GM19025 (cell line): ENCODE results near the gene PTPRK.
"Not testable (repeated sequence)": the region's sequence is repeated elsewhere in the genome, so short reads cannot be mapped to it uniquely, and the experiment has no call there.

Source experiments
- ATAC-seq: cut with Tn5 transposase; IDR thresholded peaks from one replicate; pipeline ENCODE4 v1.9.1; 2021; ENCODE audit warnings: mild to moderate bottlenecking, low read depth, moderate library complexity; ENCODE audit not compliant: unreplicated experiment

Gene PTPRK

GRCh38 chr6:127997496-127998164, 522.8 kb downstream of the PTPRK start:
- ATAC-seq: no peak

- no peak for ATAC-seq
Observed at GRCh38 chr6:127996925-127997324, 523.5 kb downstream of the PTPRK start.

GRCh38 chr6:127992144-127992543, 528.3 kb downstream of the PTPRK start:
- no peak for ATAC-seq

- ATAC-seq: no peak
Observed at GRCh38 chr6:127990074-127990473, 530.3 kb downstream of the PTPRK start.

- no peak for ATAC-seq
Observed at GRCh38 chr6:127980996-127981395, 539.4 kb downstream of the PTPRK start.

- ATAC-seq: not testable (repeated sequence)
Observed at GRCh38 chr6:127978185-127978584, 542.2 kb downstream of the PTPRK start.

- no peak for ATAC-seq
Observed at GRCh38 chr6:127976796-127977195, 543.6 kb downstream of the PTPRK start.

- ATAC-seq: no peak
Observed at GRCh38 chr6:127976111-127976510, 544.3 kb downstream of the PTPRK start.

GRCh38 chr6:127972815-127973214, 547.6 kb downstream of the PTPRK start:
- no peak for ATAC-seq

GRCh38 chr6:127971945-127972391, 548.4 kb downstream of the PTPRK start:
- no peak for ATAC-seq

- no peak for ATAC-seq
Observed at GRCh38 chr6:127971386-127971785, 549.0 kb downstream of the PTPRK start.

GRCh38 chr6:127969701-127970100, 550.7 kb downstream of the PTPRK start:
- no peak for ATAC-seq

GRCh38 chr6:127968394-127968793, 552.0 kb downstream of the PTPRK start:
- ATAC-seq: no peak

- no peak for ATAC-seq
Observed at GRCh38 chr6:127967708-127968107, 552.7 kb downstream of the PTPRK start.

GRCh38 chr6:127966616-127967015, 553.8 kb downstream of the PTPRK start:
- ATAC-seq: no peak

GRCh38 chr6:127963495-127963894, 556.9 kb downstream of the PTPRK start:
- no peak for ATAC-seq

- no peak for ATAC-seq
Observed at GRCh38 chr6:127959869-127960268, 560.5 kb downstream of the PTPRK start.

GRCh38 chr6:127956956-127957355, 563.4 kb downstream of the PTPRK start:
- ATAC-seq: no peak

- ATAC-seq: no peak
Observed at GRCh38 chr6:127956260-127956888, 564.0 kb downstream of the PTPRK start.

- no peak for ATAC-seq
Observed at GRCh38 chr6:127954082-127954481, 566.3 kb downstream of the PTPRK start.

- no peak for ATAC-seq
Observed at GRCh38 chr6:127952831-127953230, 567.6 kb downstream of the PTPRK start.

GRCh38 chr6:127952176-127952575, 568.2 kb downstream of the PTPRK start:
- no peak for ATAC-seq
